H1 (cell line): Measurements from ENCODE around the gene ADAM23. TPM values are rescaled to one million over a fixed set of nuclear protein-coding genes. Genes with fewer than 3 reads are reported as not detected.

Source experiments
- CTCF ChIA-PET: fragments of 300-600 bp; sonication (Branson Sonifier 250); formaldehyde crosslinking; loops from one replicate; lab custom pipeline; 2021; ENCODE audit not compliant: partially characterized antibody; lab: Charles Lee
- POLR2A ChIA-PET: fragments of 300-600 bp; sonication (Branson Sonifier 250); formaldehyde crosslinking; loops from one replicate; lab custom pipeline; 2021; ENCODE audit warnings: inconsistent platforms; ENCODE audit not compliant: partially characterized antibody; lab: Charles Lee
- DNase-seq, 2 experiments: peaks; one replicate each; pipeline versions ENCODE4 v3.0.0 to v3.0.0-alpha.2; 2010 to 2022; ENCODE audit warnings: low spot score in 2 of 2, low read depth in 1 of 2, mixed read lengths in 1 of 2
- FAIRE-seq: peaks from 2 replicates; lab custom pipeline; 2011; peaks lifted over from hg19 to GRCh38; lab: Jason Lieb, UNC
- H2AFZ ChIP-seq: 2 replicates; pipeline ENCODE4 v1.8.1; 2012; ENCODE audit warnings: low read length, inconsistent platforms
- H2AK5ac ChIP-seq: 2 replicates; pipeline ENCODE4 v1.6.1; 2013; ENCODE audit warnings: low read depth, low read length
- H2BK120ac ChIP-seq: replicated peaks from 2 replicates; pipeline ENCODE3; 2013; ENCODE audit warnings: low read depth, low read length, inconsistent platforms
- H2BK12ac ChIP-seq: 2 replicates; pipeline ENCODE4 v1.6.1; 2013; ENCODE audit warnings: low read depth, low read length
- H2BK15ac ChIP-seq: 2 replicates; pipeline ENCODE4 v1.6.1; 2013; ENCODE audit warnings: low read length
- H2BK20ac ChIP-seq: 2 replicates; pipeline ENCODE4 v1.6.1; 2013; ENCODE audit warnings: low read length
- H2BK5ac ChIP-seq: 2 replicates; pipeline ENCODE4 v1.6.1; 2013; ENCODE audit warnings: low read depth, low read length
- H3K14ac ChIP-seq: 2 replicates; pipeline ENCODE4 v1.6.1; 2013; ENCODE audit warnings: inconsistent platforms; ENCODE audit not compliant: insufficient read length
- H3K18ac ChIP-seq: 2 replicates; pipeline ENCODE4 v1.6.1; 2013; ENCODE audit warnings: low read length; ENCODE audit errors: extremely low read depth
- H3K23ac ChIP-seq: 2 replicates; pipeline ENCODE4 v1.6.1; 2013; ENCODE audit warnings: inconsistent platforms; ENCODE audit not compliant: insufficient read length
- H3K23me2 ChIP-seq: 2 replicates; pipeline ENCODE4 v1.6.1; 2013; ENCODE audit warnings: low read depth, low read length
- H3K27ac ChIP-seq: 2 replicates; pipeline ENCODE4 v1.6.1; 2011; ENCODE audit warnings: low read depth, low read length, inconsistent platforms
- H3K27me3 ChIP-seq, 4 experiments: replicated peaks in 1 of 4; 1 replicate in 1 of 4; 2 replicates in 3 of 4; pipeline versions ENCODE4 v1.6.1 to v1.8.1; 2011 to 2013; ENCODE audit warnings: low read length in 3 of 4, mild to moderate bottlenecking in 3 of 4, inconsistent platforms in 2 of 4, mixed read lengths in 2 of 4, moderate library complexity in 1 of 4; ENCODE audit not compliant: control insufficient read depth in 3 of 4, insufficient read depth in 3 of 4; ENCODE audit errors: extremely low read depth in 1 of 4
- H3K36me3 ChIP-seq, 4 experiments: 2 replicates each; pipeline versions ENCODE4 v1.6.1 to v1.8.1; 2011 to 2013; ENCODE audit warnings: mild to moderate bottlenecking in 4 of 4, low read length in 3 of 4, moderate library complexity in 2 of 4, control low read depth in 1 of 4, inconsistent platforms in 1 of 4; ENCODE audit not compliant: insufficient read depth in 4 of 4, control insufficient read depth in 2 of 4
- H3K4ac ChIP-seq: replicated peaks from 2 replicates; pipeline ENCODE3; 2013; ENCODE audit warnings: low read length, low read depth, mixed read lengths, inconsistent platforms; ENCODE audit not compliant: insufficient read length
- H3K4me1 ChIP-seq, 4 experiments: replicated peaks in 1 of 4; 1 replicate in 1 of 4; 2 replicates in 3 of 4; pipeline versions ENCODE4 v1.6.1 to v1.8.1; 2011 to 2013; ENCODE audit warnings: low read length in 3 of 4, inconsistent platforms in 2 of 4, mixed read lengths in 1 of 4; ENCODE audit not compliant: insufficient read depth in 4 of 4, control insufficient read depth in 3 of 4
- H3K4me2 ChIP-seq, 2 experiments: 2 replicates each; pipeline versions ENCODE4 v1.6.1 to v1.8.1; 2011 to 2013; ENCODE audit warnings: low read depth in 2 of 2, low read length in 2 of 2, control low read depth in 1 of 2, inconsistent platforms in 1 of 2, mild to moderate bottlenecking in 1 of 2; ENCODE audit not compliant: insufficient read depth in 1 of 2
- H3K4me3 ChIP-seq, 4 experiments: fragments of 200-600, 300-600 bp in 1 of 4; sonication (generic), shearing (Covaris generic), sonication (Bioruptor Twin) in 1 of 4; 2 replicates each; pipeline versions ENCODE4 v1.5.1 to v1.8.1; 2011 to 2016; ENCODE audit warnings: low read length in 4 of 4, low read depth in 3 of 4, control low read depth in 2 of 4, inconsistent platforms in 2 of 4, mild to moderate bottlenecking in 2 of 4, mixed read lengths in 1 of 4, moderate library complexity in 1 of 4; ENCODE audit not compliant: insufficient read depth in 2 of 4; ENCODE audit errors: extremely low read depth in 1 of 4
- H3K56ac ChIP-seq: replicated peaks from 2 replicates; pipeline ENCODE3; 2013; ENCODE audit warnings: low read depth, mild to moderate bottlenecking, mixed read lengths, low read length, inconsistent platforms; ENCODE audit not compliant: insufficient read length
- H3K79me1 ChIP-seq: 2 replicates; pipeline ENCODE4 v1.6.1; 2013; ENCODE audit warnings: low read depth, low read length, control low read depth
- H3K79me2 ChIP-seq, 2 experiments: 2 replicates each; pipeline versions ENCODE4 v1.6.1 to v1.8.1; 2012 to 2013; ENCODE audit warnings: low read length in 2 of 2, mild to moderate bottlenecking in 2 of 2, inconsistent platforms in 1 of 2; ENCODE audit not compliant: insufficient read depth in 2 of 2, control insufficient read depth in 1 of 2
- H3K9ac ChIP-seq, 4 experiments: replicated peaks in 1 of 4; 1 replicate in 1 of 4; 2 replicates in 3 of 4; pipeline versions ENCODE4 v1.6.1 to v1.8.1; 2011 to 2013; ENCODE audit warnings: low read depth in 3 of 4, low read length in 3 of 4, control low read depth in 2 of 4, mild to moderate bottlenecking in 2 of 4, moderate library complexity in 2 of 4, inconsistent platforms in 1 of 4; ENCODE audit errors: extremely low read depth in 1 of 4
- H3K9me3 ChIP-seq, 2 experiments: 2 replicates each; pipeline versions ENCODE4 v1.6.1 to v1.8.1; 2012 to 2013; ENCODE audit warnings: mild to moderate bottlenecking in 2 of 2, moderate library complexity in 2 of 2, control low read depth in 1 of 2, inconsistent platforms in 1 of 2, low read depth in 1 of 2, low read length in 1 of 2, mixed read lengths in 1 of 2; ENCODE audit not compliant: insufficient read depth in 2 of 2
- H4K20me1 ChIP-seq, 2 experiments: replicated peaks in 1 of 2; 2 replicates each; pipeline versions ENCODE3 to v1.8.1; 2011 to 2013; ENCODE audit warnings: inconsistent platforms in 2 of 2, low read length in 2 of 2, mild to moderate bottlenecking in 1 of 2; ENCODE audit not compliant: insufficient read depth in 2 of 2, control insufficient read depth in 1 of 2
- H4K5ac ChIP-seq: 2 replicates; pipeline ENCODE4 v1.6.1; 2013; ENCODE audit warnings: low read length, low read depth, mixed read lengths, inconsistent platforms; ENCODE audit not compliant: insufficient read length
- H4K8ac ChIP-seq: 2 replicates; pipeline ENCODE4 v1.8.0; 2013; ENCODE audit warnings: mild to moderate bottlenecking, moderate library complexity, low read length, inconsistent platforms; ENCODE audit not compliant: insufficient read depth; ENCODE audit errors: extremely low read depth
- H4K91ac ChIP-seq: replicated peaks from 2 replicates; pipeline ENCODE3; 2013; ENCODE audit warnings: low read length, mixed read lengths, inconsistent platforms; ENCODE audit not compliant: insufficient read length
- ASH2L ChIP-seq: fragments of 200-600, 300-600 bp; sonication (generic); IDR thresholded peaks from one replicate; pipeline ENCODE4 v1.7.1; 2017; ENCODE audit warnings: low read length
- ATF2 ChIP-seq: IDR thresholded peaks from 2 replicates; pipeline ENCODE4 v1.6.1; 2012; ENCODE audit warnings: low read length, inconsistent platforms
- ATF3 ChIP-seq: IDR thresholded peaks from 2 replicates; pipeline ENCODE4 v1.6.1; 2011; ENCODE audit warnings: low read depth, mild to moderate bottlenecking, low read length; ENCODE audit not compliant: insufficient read depth
- JUND ChIP-seq: IDR thresholded peaks from 2 replicates; pipeline ENCODE4 v1.6.1; 2011; ENCODE audit warnings: mild to moderate bottlenecking, improper control_type of control experiment, low read length
- KDM4A ChIP-seq: IDR thresholded peaks from one replicate; pipeline ENCODE4 v1.7.1; 2012; ENCODE audit warnings: low read depth, mild to moderate bottlenecking, moderate library complexity, low read length, inconsistent platforms; ENCODE audit not compliant: severe bottlenecking
- POU5F1 ChIP-seq: IDR thresholded peaks from 2 replicates; pipeline ENCODE4 v1.6.1; 2011; ENCODE audit warnings: low read depth, mild to moderate bottlenecking, low read length, moderate library complexity
- RAD21 ChIP-seq, 2 experiments: IDR thresholded peaks in 1 of 2; conservative IDR thresholded peaks in 1 of 2; 2 replicates each; pipeline ENCODE4 v1.6.1; 2011; ENCODE audit warnings: low read depth in 2 of 2, low read length in 2 of 2, improper control_type of control experiment in 1 of 2, inconsistent platforms in 1 of 2, mild to moderate bottlenecking in 1 of 2, moderate library complexity in 1 of 2
- RFX5 ChIP-seq: IDR thresholded peaks from 2 replicates; pipeline ENCODE4 v1.6.1; 2011; ENCODE audit warnings: low read depth, low read length, improper control_type of control experiment, borderline replicate concordance
- SP4 ChIP-seq: IDR thresholded peaks from 2 replicates; pipeline ENCODE4 v1.6.1; 2012; ENCODE audit warnings: low read length, inconsistent platforms
- SRF ChIP-seq: IDR thresholded peaks from 2 replicates; pipeline ENCODE4 v1.6.1; 2011; ENCODE audit warnings: mild to moderate bottlenecking, low read depth, low read length, moderate library complexity
- TBP ChIP-seq: IDR thresholded peaks from 2 replicates; pipeline ENCODE4 v1.6.1; 2011; ENCODE audit warnings: low read depth, low read length, improper control_type of control experiment
- TCF12 ChIP-seq: IDR thresholded peaks from 2 replicates; pipeline ENCODE4 v1.6.1; 2011; ENCODE audit warnings: low read depth, mild to moderate bottlenecking, low read length
- YY1 ChIP-seq: IDR thresholded peaks from 2 replicates; pipeline ENCODE4 v1.6.1; 2011; ENCODE audit warnings: low read depth, mild to moderate bottlenecking, low read length
- WGBS, 2 experiments: shearing (Covaris generic) in 1 of 2; methylation state at CpG; one replicate each; pipeline versions ENCODE4 v1.1.6 to v1.1.7; 2013 to 2015; ENCODE audit warnings: low lambda C conversion rate in 2 of 2, mixed read lengths in 2 of 2, inconsistent platforms in 1 of 2, low coverage in 1 of 2, missing lambda C conversion rate in 1 of 2; ENCODE audit not compliant: insufficient replicate concordance in 2 of 2, insufficient coverage in 1 of 2, insufficient read length in 1 of 2; ENCODE audit errors: extremely low coverage in 1 of 2, missing lambda C conversion rate in 1 of 2; 5-methylcytosine and 5-hydroxymethylcytosine counted together
- polyA plus RNA-seq, 7 experiments: library from polyadenylated mRNA; depleted of rRNA in 3 of 7; stranded (reverse) in 5 of 7; unstranded in 2 of 7; fragments of >200 nt in 5 of 7; fragments of 200-250 nt in 2 of 7; gene quantifications; 1 replicate in 5 of 7; 2 replicates in 1 of 7; 4 replicates in 1 of 7; pipeline versions ENCODE4 v1.2.1 to v1.2.3, GENCODE V29; 2011 to 2013; ENCODE audit warnings: missing spikeins in 2 of 7, mixed read lengths in 2 of 7
- total RNA-seq: library from RNA; stranded (reverse); fragmentation: NEBNext Ultra II Directional; extraction: Animal tissue kit (Norgen Biotek cat#: 25700); gene quantifications from 2 replicates; pipeline ENCODE4 v1.2.1, GENCODE V29; 2021

ADAM23 gene
- total and polyA plus RNA-seq, 2 of the 8 experiments (the other 6 are each of a cell fraction or from before 2014, with no cell fraction given), result 9.9 to 20.8 TPM

- Histone ChIP-seq H3K23me2 (peaks cover 8% of the 10 kb centered on the region), H3K79me1 (no peaks in the 10 kb centered on the region), H4K20me1 (peaks cover 2 to 4% of the 10 kb centered on the region in 2 experiments), H4K8ac (no peak overlapping the region), H3K4me2 (no peak overlapping the region), H3K56ac (no peak overlapping the region), H3K4me3 (no peak overlapping the region), H3K9ac (no peak overlapping the region), H2BK5ac (no peak overlapping the region), H2BK120ac (no peak overlapping the region), H3K4ac (no peak overlapping the region), H3K27ac (no peak overlapping the region), H4K5ac (no peak overlapping the region), H2AK5ac (no peak overlapping the region), H3K23ac (no peak overlapping the region), H3K18ac (no peak overlapping the region), H2AFZ (no peak overlapping the region), H2BK20ac (no peak overlapping the region), H3K9me3 (no peaks in the 10 kb centered on the region), H4K91ac (no peak overlapping the region), H3K14ac (no peak overlapping the region), H3K79me2 (no peaks in the 10 kb centered on the region), H2BK15ac (no peak overlapping the region), H3K27me3 (peaks cover 17 to 29% (median 23%) of the 10 kb centered on the region in 4 experiments), H2BK12ac (no peak overlapping the region), H3K36me3 (no peaks in the 10 kb centered on the region), H3K4me1 (peaks cover 0 to 7% (median 3%) of the 10 kb centered on the region in 4 experiments; a peak in 3 of 7 replicates)
- POLR2A ChIA-PET, result no interaction called here
- FAIRE-seq (no peak), DNase-seq (no peak)
- WGBS, 2 experiments, result 45% methylated on average over 2 of the region's 2 CpGs; no CpG with 5 or more reads in 1 of the 2 experiments
- CTCF ChIA-PET, result interaction anchor here (0.5 to 2.8 kb wide), 5 partner anchors 12 to 256 kb away, joined by 3 to 9 read pairs (median 4); no protein-coding TSS in a partner anchor
- no peak for TF ChIP-seq ATF2
- no peak for TF ChIP-seq ASH2L
- no peak for TF ChIP-seq KDM4A
- TF ChIP-seq POU5F1, result no peak
- no peak for TF ChIP-seq JUND
- no peak for TF ChIP-seq YY1
- no peak for TF ChIP-seq TBP
- TF ChIP-seq ATF3, result no peak
- no peak for TF ChIP-seq RAD21 (IDR thresholded peaks at IDR 0.05 in 1 of 2, conservative IDR thresholded peaks at IDR 0.05 in 1 of 2; ENCODE audit: low read depth in 2 of 2, low read length in 2 of 2)
- no peak for TF ChIP-seq TCF12
- no peak for TF ChIP-seq SP4
- no peak for TF ChIP-seq RFX5
- no peak for TF ChIP-seq SRF
These were observed 196.3 kb downstream of the ADAM23 start for GRCh38 chr2:206639636-206640035.
